C4-2B (cell line): Measurements from ENCODE around the gene DDX60.

Source experiments
- ZFX ChIP-seq: fragments of 450-650 bp; IDR thresholded peaks from 2 replicates; pipeline ENCODE4 v1.6.1; 2017
- TF ChIP-seq, protein P1 (sequence below): fragments of 450-650 bp; conservative IDR thresholded peaks from 2 replicates; pipeline ENCODE4 v1.5.1; 2017; ENCODE audit warnings: mild to moderate bottlenecking

DNA sequence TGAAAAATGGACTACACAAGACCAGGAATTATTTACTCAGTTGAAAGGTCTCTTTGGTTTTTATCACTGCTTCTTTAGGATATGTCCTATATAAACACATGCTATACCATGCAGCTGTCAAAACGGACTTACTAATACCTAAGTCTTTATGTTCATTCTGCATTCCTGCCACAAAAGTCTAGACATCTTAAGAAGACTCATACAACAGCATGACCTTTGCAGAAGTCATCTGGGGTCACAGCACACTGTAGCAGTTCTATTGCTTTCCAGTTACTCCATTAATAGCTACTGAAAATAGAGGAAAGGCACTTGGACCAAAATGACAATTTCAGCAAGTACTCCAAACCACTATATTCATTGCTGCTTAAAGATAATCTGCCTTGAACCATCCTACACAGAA is 53.2 kb downstream of the DDX60 start:
- TF ChIP-seq, protein P1, sequence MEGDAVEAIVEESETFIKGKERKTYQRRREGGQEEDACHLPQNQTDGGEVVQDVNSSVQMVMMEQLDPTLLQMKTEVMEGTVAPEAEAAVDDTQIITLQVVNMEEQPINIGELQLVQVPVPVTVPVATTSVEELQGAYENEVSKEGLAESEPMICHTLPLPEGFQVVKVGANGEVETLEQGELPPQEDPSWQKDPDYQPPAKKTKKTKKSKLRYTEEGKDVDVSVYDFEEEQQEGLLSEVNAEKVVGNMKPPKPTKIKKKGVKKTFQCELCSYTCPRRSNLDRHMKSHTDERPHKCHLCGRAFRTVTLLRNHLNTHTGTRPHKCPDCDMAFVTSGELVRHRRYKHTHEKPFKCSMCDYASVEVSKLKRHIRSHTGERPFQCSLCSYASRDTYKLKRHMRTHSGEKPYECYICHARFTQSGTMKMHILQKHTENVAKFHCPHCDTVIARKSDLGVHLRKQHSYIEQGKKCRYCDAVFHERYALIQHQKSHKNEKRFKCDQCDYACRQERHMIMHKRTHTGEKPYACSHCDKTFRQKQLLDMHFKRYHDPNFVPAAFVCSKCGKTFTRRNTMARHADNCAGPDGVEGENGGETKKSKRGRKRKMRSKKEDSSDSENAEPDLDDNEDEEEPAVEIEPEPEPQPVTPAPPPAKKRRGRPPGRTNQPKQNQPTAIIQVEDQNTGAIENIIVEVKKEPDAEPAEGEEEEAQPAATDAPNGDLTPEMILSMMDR: no peak
- no peak for TF ChIP-seq ZFX
